ENCODE results near the gene ZP4. TPM values are rescaled to one million over a fixed set of nuclear protein-coding genes. Genes with fewer than 3 reads are reported as not detected.

ZP4 gene
- total and polyA plus RNA-seq, 2 donors from 2014 or later = not detected

DNA sequence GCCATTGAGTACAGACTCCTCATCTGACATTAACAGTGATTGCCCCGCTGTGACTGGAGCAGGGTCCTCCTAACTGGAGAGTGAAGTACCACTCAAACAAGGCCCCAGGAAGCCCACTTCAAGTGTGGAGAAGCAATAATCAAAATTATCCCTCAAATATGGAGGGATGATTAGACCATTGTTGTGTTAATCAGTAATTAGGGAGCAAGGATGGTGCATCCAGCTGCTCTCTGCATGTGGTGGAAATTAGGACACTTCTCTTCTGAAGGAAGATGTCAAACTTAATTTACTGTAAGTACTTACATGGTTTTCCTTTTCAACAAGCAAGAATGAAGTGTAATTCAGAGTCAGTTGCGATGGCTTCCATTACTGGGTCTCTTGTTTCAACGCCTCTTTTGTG lies 3.4 kb upstream of the ZP4 start:
- no peak for DNase-seq
- TF ChIP-seq, protein P1, sequence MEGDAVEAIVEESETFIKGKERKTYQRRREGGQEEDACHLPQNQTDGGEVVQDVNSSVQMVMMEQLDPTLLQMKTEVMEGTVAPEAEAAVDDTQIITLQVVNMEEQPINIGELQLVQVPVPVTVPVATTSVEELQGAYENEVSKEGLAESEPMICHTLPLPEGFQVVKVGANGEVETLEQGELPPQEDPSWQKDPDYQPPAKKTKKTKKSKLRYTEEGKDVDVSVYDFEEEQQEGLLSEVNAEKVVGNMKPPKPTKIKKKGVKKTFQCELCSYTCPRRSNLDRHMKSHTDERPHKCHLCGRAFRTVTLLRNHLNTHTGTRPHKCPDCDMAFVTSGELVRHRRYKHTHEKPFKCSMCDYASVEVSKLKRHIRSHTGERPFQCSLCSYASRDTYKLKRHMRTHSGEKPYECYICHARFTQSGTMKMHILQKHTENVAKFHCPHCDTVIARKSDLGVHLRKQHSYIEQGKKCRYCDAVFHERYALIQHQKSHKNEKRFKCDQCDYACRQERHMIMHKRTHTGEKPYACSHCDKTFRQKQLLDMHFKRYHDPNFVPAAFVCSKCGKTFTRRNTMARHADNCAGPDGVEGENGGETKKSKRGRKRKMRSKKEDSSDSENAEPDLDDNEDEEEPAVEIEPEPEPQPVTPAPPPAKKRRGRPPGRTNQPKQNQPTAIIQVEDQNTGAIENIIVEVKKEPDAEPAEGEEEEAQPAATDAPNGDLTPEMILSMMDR (IDR thresholded peaks at IDR 0.05; ENCODE audit: borderline replicate concordance, extremely low read depth, insufficient read depth) = no peak
- Histone ChIP-seq H3K27ac (ENCODE audit: low read depth in 2 of 2, low read length in 2 of 2) (no peak overlapping the region), H3K4me1 (ENCODE audit: control insufficient read depth in 2 of 3, insufficient read depth in 2 of 3, low read depth in 1 of 3, low read length in 3 of 3) (no peaks in the 10 kb centered on the region), H3K9me3 (ENCODE audit: control insufficient read depth in 2 of 3, insufficient read depth in 1 of 3, low read length in 3 of 3) (no peaks in the 10 kb centered on the region), H3K9ac (ENCODE audit: low read length in 3 of 3) (no peak overlapping the region), H3K27me3 (ENCODE audit: control insufficient read depth, insufficient read depth, low read length) (no peaks in the 10 kb centered on the region), H3K4me3 (ENCODE audit: low read length in 3 of 3) (no peak overlapping the region), H3K36me3 (ENCODE audit: control insufficient read depth in 2 of 3, insufficient read depth in 3 of 3, low read length in 3 of 3) (no peaks in the 10 kb centered on the region)
- intact Hi-C loops (cut with DNase I) = no loop called here
- FAIRE-seq = no peak

DNA sequence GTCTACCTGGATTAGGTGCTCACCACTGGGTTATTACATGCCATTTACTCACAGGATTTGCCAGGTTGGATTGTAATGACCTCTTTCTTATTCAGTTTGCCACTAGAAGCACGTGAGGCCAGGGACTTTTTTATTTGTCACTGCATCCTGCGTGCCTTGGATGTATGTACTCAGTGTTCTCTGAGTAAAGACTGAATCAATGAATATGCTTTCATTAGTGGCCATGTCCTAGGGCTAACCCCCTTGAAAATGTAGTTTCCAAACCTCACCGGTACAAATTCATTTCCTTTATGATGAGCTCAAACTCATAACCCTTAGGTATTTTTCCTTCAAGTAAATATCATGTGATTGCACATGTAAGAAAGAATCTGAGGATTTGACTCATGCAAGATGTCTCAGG lies 1.3 kb upstream of the ZP4 start:
- Histone ChIP-seq H3K27me3 (ENCODE audit: control insufficient read depth, insufficient read depth, low read length) (no peaks in the 10 kb centered on the region), H3K4me3 (ENCODE audit: low read length in 3 of 3) (no peak overlapping the region), H3K9me3 (ENCODE audit: control insufficient read depth in 2 of 3, insufficient read depth in 1 of 3, low read length in 3 of 3) (no peaks in the 10 kb centered on the region), H3K9ac (ENCODE audit: low read length in 3 of 3) (no peak overlapping the region), H3K36me3 (ENCODE audit: control insufficient read depth in 2 of 3, insufficient read depth in 3 of 3, low read length in 3 of 3) (no peaks in the 10 kb centered on the region), H3K27ac (ENCODE audit: low read depth in 2 of 2, low read length in 2 of 2) (no peak overlapping the region), H3K4me1 (ENCODE audit: control insufficient read depth in 2 of 3, insufficient read depth in 2 of 3, low read depth in 1 of 3, low read length in 3 of 3) (no peaks in the 10 kb centered on the region)
- TF ChIP-seq, protein P1 (IDR thresholded peaks at IDR 0.05; ENCODE audit: borderline replicate concordance, extremely low read depth, insufficient read depth) = no peak
- DNase-seq = no peak
- intact Hi-C loops (cut with DNase I) = no loop called here
- no peak for FAIRE-seq

DNA sequence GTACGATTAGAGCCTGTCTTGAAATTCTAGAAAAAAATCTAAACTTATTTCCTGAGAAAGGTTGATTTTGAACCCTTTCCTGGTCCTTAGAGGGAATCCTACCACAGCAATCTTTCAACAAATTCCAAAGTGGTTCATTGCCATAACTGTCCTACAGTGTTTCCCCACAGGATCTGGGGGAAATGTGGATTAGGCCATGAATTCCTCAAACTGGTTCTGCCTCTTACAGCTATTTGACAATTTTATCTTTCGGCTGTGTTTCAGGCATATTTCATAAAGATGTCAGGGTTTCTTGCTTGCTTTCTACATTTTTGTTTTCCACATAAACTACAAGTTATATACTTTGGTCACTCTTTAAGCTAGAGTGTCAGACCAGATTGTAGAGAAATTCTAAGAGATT lies 544 bp upstream of the ZP4 start:
- H3K36me3 ChIP-seq (ENCODE audit: control insufficient read depth in 2 of 3, insufficient read depth in 3 of 3, low read length in 3 of 3) = no peaks in the 10 kb centered on the region
- H3K4me1 ChIP-seq (ENCODE audit: control insufficient read depth in 2 of 3, insufficient read depth in 2 of 3, low read depth in 1 of 3, low read length in 3 of 3) = no peaks in the 10 kb centered on the region
- TF ChIP-seq, protein P1 (IDR thresholded peaks at IDR 0.05; ENCODE audit: borderline replicate concordance, extremely low read depth, insufficient read depth) = no peak
- no peak for DNase-seq
- no peak for FAIRE-seq
- intact Hi-C loops (cut with DNase I) = no loop called here
- no peaks in the 10 kb centered on the region for H3K9me3 ChIP-seq (ENCODE audit: control insufficient read depth in 2 of 3, insufficient read depth in 1 of 3, low read length in 3 of 3)
- no peaks in the 10 kb centered on the region for H3K27me3 ChIP-seq (ENCODE audit: control insufficient read depth, insufficient read depth, low read length)
- H3K4me3 ChIP-seq (ENCODE audit: low read length in 3 of 3) = no peak overlapping the region
- H3K9ac ChIP-seq (ENCODE audit: low read length in 3 of 3) = no peak overlapping the region
- no peak overlapping the region for H3K27ac ChIP-seq (ENCODE audit: low read depth in 2 of 2, low read length in 2 of 2)

DNA sequence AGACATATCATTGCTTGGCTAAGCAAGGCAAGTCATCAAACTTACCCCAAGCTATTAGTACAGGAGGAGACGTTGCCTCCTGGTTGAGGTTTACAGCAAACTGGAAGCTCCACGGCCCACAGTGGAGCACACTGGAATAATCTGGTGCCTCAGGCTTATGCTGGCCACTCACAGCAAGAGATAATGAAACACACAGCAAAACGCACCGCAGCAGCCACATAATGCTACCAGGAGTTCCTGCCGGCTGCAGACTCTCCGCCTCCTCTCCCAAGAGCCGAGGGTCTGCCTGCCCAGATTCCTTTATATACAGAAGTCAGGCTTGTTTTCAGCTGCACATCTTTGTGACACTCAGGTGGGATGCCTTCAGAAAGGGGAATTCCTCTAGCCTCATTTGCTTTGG lies 306 bp downstream of the ZP4 start:
- intact Hi-C loops (cut with DNase I) = no loop called here
- FAIRE-seq = no peak
- TF ChIP-seq, protein P1 (IDR thresholded peaks at IDR 0.05; ENCODE audit: borderline replicate concordance, extremely low read depth, insufficient read depth) = no peak

More for the DNA sequence above, 306 bp downstream of the ZP4 start:
- H3K4me1 ChIP-seq (ENCODE audit: control insufficient read depth in 2 of 3, insufficient read depth in 2 of 3, low read depth in 1 of 3, low read length in 3 of 3) = no peaks in the 10 kb centered on the region
- H3K27ac ChIP-seq (ENCODE audit: low read depth in 2 of 2, low read length in 2 of 2) = no peak overlapping the region
- H3K36me3 ChIP-seq (ENCODE audit: control insufficient read depth in 2 of 3, insufficient read depth in 3 of 3, low read length in 3 of 3) = no peaks in the 10 kb centered on the region
- H3K9ac ChIP-seq (ENCODE audit: low read length in 3 of 3) = no peak overlapping the region
- DNase-seq = no peak
- no peak overlapping the region for H3K4me3 ChIP-seq (ENCODE audit: low read length in 3 of 3)
- H3K27me3 ChIP-seq (ENCODE audit: control insufficient read depth, insufficient read depth, low read length) = no peaks in the 10 kb centered on the region
- no peaks in the 10 kb centered on the region for H3K9me3 ChIP-seq (ENCODE audit: control insufficient read depth in 2 of 3, insufficient read depth in 1 of 3, low read length in 3 of 3)
